ENCODE results near the gene TRDMT1.
A peak's percentile ranks its signal among the peaks of the same experiment; 100 is the strongest.
"Not testable (repeated sequence)": the region's sequence is repeated elsewhere in the genome, so short reads cannot be mapped to it uniquely, and the experiment has no call there.

TRDMT1 gene

DNA sequence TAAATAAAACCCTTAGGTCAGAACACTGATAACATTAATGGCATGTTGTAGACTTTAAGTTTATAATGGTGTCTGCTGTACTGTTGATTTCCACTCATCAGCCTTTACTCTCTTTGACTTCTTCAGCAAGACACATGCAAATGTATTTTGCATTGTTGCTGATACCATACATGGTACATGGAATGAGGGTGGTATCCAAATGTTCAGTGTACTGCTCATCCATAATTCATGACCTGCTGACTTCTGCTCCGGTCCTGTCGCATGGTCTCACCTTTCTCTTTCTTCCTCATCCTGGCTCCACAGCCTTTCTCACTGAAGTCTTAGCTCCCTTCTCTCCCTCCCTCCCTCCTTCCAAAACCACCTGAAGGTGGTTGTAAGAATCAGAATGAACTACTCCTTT is 67.2 kb downstream of the TRDMT1 start:
- DNase-seq (ENCODE audit: low read depth, low spot score): no peak

DNA sequence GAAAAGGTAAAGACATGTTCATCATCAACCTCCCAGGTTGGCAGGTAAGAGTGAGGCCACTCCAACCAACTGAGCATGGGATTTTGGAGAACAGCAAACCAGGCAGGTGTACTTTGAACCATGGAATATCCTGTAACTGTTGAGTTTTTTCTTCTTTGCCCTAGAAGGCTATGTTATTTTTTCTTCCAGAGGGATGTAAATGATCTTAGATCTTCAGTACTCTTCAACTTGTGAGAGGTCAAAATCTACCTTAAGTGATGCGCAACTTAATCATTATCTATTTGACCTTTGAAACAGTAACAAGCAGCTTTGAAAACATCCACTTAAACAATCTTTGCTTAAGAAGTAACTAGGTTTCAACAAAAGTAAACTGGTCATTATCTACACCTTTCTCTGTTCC is 71.7 kb downstream of the TRDMT1 start, which contains the start of gene CUBN:
TSS of gene CUBN (minus strand) at position 71 of the 400 bp plus-strand sequence. CDS start at position 25, 46 bp downstream.
- no peak for DNase-seq (ENCODE audit: low read depth, low spot score)

DNA sequence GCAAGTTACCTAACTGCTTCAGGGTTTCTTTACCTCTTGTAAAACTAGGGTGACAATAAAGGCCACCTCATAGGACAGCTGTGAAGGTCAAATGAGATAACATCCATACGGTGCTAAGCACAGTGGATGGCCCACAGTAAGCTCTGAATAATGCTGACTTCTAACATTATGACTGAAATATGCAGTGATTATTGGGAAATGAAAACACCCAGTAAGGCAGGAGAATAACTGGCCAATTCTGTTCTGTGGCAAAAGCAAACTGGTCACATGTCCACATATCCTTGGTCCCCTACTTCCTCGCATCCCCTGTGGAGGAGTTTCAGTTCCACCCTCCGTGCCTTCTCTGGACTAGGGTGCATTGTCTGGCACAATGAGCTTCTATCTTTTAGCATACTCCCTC is 73.2 kb downstream of the TRDMT1 start:
- DNase-seq (ENCODE audit: low read depth, low spot score): no peak

DNA sequence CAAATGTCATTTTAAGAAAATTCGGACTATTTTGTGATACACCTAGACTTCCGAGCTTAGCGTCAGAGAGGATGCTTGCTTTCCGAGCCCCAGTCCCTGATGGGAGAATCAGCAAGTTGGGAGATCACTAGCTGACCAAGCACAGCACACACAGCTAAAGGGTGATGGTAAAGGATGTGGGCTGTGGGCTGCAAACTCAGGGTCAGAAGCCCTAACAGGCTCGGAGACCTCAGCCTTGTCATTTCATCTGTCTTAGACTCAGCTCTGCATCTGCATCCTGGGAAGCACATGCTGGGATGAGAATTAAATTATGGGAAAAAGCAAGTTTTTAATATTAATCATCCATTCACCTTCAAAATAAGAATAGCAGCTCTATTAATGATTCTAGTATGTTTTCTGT is 75.1 kb downstream of the TRDMT1 start:
- no peak for DNase-seq (ENCODE audit: low read depth, low spot score)

DNA sequence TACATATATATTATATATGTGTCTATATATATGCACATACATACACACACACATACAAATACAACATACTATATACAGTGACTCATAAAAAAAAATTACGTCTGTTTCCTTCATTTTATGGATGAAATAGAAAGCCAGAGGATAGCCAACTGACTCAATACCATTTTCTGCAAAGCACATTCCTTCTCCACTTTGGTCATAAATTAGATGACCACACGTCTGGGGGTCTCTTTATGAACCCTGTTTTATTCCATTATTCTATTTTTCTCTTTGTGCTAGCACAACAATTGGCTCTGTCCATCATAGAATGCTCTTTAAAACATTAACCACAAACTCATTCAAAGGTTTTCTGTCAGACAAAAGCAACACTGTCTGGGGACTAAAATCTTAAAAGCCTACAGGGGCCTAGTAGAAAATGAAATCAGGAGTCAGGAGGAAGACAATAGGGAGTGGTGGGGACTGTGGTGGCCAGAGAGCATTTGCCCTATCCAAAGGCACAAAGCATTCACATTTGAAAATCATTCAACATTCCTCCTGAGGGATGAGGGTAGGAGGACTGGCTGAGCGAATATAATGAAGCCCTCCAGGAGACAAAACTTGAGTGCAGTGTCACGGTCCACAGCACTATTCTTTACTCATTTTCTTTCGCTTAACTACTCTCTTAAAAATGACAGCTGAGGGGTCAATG is 76.1 kb downstream of the TRDMT1 start:
- no peak for DNase-seq (ENCODE audit: low read depth, low spot score)

DNA sequence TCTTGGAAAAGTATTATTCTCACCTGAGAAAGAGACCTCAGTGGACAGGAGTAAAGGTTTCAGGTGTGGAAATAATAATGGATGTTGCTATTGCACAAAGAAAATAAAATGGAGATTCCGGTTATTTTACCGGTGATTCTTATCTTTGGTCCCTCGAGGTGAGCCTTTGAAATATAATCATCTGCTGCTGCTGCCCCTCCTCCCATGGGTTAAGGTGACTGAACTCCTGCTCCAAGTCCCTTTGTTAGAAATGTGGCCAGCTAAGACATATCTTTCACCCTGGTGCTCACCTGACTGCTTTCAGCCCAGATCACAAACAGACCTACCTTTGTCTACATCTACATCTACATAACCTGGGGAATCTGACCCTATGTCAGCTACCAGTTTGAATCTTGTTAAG is 77.5 kb downstream of the TRDMT1 start:
- DNase-seq (ENCODE audit: low read depth, low spot score): no peak

DNA sequence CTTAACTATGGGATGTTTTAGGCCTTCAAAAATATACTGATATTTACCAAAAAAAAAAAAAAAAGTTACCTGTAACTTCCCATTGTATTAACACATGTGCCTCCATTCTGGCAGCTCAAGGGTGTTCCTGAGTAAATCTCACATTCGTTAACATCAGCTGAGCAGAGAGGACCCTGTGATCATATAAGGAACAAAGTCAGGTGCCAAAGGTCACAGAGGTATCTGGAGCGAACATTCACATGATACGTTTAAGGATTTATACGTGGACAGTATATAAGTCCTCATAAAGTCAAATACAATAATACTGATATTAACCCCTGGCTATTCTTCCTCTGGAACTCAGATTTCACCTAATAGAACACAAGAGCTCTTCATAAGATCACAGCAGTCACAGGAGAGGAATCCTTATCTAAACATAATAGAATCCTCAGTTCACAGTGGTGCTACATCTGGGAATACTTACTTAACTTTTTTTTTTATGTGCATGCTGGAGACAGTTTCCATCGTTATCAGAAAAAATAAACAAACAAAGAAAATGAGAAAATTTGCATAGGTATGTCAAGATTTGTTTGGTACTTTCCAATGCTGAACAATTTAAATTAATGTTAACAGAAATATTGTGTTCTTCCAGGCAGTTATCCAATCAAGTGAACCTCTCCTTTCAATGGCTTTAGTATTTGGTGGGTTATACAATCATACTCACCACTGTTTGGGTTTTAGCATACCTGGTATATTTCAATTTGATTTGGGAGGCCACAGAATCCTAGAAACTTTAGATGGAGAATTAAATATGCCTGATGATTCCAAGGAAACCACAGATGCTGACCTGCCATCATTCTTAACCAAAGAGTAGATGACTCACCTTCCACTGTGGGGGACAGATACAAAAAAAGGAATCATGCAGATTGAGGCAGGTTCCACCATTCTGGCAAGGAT is 78.5 kb downstream of the TRDMT1 start:
- DNase-seq (ENCODE audit: low read depth, low spot score): peak; percentile 47

DNA sequence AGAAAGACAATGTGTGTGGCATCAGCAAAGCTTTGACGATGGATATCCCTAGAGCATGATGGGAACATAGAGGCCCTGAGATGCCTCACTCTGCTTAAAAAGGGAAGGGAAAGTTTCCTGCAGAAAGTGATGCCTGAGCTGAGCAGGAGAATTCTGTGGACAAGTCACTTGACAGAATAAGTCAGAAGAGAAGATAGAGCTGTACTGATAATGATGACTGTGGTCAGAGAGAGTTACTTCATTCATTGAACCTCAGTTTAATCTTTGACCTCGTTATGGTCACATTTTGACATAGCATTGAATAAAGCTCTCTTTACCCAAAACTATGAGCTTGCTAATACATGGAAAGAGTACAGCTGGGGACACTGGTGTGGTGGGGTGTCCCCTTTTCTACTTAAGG is 79.4 kb downstream of the TRDMT1 start:
- DNase-seq (ENCODE audit: low read depth, low spot score): no peak

DNA sequence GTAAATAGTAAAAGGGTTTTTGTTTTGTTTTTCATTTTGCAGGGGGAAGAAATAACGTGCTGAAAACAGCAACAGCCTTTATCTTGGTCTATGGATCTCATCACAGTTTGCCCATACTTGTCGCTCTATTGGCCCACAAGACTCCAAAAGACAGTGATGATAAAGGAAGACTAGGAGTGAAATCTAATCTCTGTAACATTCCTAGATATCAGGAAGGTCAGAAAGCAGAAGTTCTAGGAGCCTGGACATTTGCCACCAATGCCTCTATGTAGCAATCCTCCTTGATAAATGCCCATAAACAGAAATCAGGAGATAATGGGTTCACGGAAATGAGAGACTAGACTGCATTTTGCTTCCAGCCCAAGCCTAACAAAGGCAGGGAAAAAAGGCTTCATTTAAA is 80.8 kb downstream of the TRDMT1 start:
- no peak for DNase-seq (ENCODE audit: low read depth, low spot score)

DNA sequence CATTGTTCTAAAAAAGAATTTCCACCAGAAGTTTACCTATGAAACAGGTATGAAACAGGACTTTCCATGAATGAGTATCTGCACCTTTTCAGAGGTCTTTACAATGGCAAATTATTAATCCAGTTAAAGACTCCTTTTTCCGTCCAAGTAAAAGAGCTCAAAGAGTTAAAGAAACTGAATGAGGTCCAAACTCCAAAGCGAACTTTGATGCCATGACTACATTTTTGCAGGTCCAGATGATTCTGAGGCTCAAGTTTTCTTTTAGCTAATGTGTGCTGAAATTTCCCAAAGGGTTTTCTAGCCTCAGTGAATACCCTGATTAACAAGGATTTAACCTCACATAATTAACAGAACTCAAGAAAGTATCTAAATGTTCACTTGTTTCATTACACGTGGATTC is 81.6 kb downstream of the TRDMT1 start:
- DNase-seq (ENCODE audit: low read depth, low spot score): no peak

DNA sequence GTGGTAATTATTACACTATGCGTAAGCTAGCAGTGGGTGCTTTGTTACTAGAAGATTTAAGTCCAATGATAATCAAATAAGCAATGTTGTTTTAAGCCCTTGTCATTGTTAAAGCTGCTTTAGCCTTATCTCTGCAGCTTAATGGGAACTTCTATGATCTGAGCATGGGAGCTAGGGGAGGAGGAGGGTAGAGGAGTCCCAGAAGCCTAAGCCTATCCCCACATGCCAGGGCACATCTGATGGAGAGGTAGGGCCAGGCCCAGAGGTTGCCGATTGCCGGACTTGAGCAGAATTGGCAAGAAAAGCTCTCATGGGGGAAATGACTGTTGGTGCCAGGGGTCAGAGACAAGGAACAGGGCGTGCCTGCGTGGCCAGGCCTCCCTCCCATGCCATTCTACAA is 85.3 kb downstream of the TRDMT1 start:
- no peak for DNase-seq (ENCODE audit: low read depth, low spot score)

DNA sequence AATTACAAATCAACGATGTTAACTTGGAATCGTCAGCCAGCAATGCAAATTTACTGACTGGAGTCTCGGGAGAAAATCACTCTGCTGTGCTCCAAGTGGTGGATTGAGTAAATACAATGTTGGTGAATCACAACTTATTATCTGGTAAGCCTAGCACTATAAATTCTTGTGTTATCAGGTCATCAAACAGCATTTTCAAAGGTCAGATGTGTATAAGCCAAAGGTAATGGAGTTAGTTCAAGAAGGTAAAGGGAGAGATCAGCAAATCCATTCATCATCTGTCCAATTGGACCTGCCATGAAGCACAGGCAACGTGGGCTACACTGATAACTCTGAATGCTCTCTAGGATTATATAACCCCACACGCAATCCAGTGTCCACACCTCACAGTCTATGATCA is 85.8 kb downstream of the TRDMT1 start:
- no peak for DNase-seq (ENCODE audit: low read depth, low spot score)

DNA sequence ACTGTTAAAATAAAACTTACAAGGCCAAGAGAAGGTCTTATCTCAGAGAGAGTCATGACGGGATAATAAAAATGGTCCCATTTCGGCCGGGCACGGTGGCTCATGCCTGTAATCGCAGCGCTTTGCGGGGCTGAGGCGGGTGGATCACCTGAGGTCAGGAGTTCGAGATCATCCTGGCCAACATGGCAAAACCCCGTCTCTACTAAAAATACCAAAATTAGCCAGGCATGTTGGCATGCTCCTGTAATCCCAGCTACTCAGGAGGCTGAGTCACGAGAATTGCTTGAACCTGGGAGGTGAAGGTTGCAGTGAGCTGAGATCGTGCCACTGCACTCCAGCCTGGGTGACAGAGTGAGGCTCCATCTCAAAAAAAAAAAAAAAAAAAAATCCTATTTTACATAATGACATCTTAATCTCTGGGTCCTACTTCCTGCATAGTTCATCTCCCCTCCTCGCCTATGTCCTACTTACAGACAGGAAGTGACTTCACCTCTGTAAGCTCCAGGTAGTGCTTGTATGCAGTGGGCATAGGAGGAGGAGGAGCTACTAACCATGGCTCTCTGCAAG is 86.5 kb downstream of the TRDMT1 start:
- not testable (repeated sequence) for DNase-seq (ENCODE audit: low read depth, low spot score)

DNA sequence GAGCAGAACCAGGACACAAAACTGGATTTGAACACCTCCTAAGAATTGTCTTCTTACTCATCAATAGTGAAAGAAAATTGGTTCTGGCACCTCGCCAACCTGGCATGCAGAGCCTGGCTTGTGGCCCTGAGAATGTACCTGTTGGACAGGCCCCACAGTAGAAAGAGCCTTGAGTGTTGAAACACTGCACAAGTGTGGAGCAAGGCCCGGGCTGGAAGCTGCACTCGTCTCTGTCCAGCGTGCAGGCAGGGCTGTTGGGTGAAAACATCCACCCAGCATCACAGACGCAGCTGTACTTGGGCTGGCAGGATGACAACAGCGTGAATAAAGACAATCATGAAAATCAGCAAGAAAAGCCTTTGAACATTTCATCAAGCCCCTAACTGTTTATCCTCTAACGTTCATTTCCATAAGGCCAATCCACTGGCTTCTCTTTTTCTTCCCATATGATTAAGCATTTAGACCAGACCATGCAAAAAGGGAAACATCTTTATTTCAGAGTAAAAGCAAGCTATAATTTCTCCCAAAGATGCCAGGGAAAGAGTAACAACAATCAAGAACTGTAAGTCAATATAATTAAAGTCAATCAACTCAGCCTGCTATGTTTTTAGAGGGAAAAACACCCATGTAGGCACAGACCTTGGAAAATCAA is 87.5 kb downstream of the TRDMT1 start:
- DNase-seq (ENCODE audit: low read depth, low spot score): no peak

DNA sequence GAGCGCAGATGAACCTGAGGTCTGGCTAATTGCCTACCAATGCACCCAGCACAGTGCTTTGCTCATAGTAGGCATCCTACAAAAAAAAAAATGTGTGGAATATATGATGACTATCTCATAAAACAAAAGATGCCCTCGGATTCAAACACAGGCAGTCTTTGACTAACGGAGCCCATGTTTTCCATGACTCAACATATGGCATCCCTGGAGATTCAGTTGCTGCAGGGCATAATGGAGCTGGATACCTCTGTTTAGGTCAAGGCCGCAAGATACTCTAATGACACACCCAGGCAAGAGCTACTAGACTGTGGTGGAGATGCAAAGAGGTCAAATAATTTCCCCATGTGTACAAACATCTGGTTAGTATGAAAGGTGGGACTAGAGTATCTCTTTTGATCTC is 88.1 kb downstream of the TRDMT1 start:
- DNase-seq (ENCODE audit: low read depth, low spot score): no peak

DNA sequence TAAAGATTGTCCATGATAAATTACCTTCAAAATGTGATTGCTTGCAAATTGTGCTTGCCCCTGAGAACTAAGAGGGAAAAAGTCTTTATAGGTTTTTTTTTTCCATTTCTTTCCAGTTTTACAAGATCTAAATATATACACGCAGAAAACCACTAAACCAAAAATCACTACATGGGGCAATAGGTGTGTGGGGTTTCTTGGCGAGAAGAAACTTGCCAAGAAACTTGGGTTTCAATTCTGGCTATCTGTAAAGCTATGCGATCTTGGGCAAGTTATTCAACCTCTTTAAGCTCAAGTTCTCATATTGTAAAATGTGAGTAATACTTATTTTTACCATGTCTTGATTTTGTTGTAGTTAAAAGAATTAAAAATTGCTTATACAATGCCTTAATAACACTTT is 88.9 kb downstream of the TRDMT1 start:
- no peak for DNase-seq (ENCODE audit: low read depth, low spot score)

DNA sequence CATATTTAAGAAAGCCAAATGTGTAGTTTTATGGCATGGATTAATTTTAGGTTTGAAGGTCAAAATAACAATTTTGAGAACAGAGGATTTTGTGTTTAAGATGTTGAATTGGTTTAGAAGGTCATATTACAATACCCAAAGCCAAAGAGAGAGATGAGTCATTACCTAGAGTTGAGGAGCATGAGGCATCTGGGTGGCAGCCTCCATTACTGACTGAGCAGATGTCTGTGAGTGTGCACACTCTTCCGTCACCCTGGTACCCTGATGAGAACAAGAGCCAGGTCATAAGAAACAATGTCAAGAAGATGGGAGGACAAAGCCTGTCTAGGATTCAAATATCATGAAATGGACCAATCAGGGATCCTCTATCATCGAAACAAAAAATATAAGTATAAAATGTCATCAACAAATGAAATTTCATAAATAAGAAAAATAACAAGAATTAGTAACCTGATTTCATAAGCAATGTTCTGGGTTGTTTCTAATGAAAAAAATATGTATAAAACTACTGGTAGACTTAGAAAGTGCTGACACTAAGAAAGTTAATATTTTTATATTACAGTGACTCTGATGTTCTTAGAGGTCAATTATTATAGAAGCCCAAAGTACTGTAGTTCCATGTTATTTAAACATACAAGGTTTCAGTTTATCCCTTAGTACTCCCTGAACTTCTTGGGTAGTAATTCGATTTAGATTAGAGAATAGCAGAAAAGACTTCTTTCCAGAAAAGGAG is 91.8 kb downstream of the TRDMT1 start:
- DNase-seq (ENCODE audit: low read depth, low spot score): peak; percentile 21

DNA sequence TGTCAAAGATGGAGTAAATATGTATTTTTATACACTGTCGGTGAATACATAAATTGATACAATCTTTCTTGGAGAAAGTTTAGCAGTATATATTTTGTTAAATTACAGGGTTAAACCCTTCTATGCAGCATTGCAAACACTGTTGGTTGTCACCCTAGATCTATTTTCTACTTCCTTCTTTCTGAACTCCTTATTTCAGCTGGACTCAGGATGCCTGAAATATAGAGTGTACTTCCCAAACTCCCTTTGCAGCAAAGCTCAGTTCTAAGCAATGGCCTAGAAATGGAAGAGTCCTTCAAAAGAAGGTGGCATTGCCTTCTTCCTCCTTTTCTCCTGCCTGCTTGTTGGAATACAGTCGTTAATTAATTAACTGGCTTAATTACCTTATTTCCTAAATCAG is 92.4 kb downstream of the TRDMT1 start:
- DNase-seq (ENCODE audit: low read depth, low spot score): no peak

DNA sequence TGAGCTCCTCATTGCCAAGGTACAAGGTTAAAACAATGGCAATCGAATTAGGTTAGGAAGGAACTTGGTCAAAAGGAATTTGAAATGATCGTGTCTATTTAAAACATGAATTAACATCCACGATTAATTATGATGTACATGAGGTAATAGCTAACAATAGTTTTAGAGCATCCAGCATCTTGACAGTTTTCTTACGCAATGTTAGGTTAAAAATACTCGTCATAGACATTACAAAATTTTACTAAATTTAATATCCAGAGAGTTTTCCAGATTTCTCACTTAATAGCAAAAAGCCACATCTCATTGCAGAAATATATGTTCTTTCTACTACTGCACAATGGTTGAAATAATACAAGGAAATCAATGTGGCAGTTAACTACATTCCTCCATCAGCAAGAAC is 94.5 kb downstream of the TRDMT1 start:
- no peak for DNase-seq (ENCODE audit: low read depth, low spot score)

DNA sequence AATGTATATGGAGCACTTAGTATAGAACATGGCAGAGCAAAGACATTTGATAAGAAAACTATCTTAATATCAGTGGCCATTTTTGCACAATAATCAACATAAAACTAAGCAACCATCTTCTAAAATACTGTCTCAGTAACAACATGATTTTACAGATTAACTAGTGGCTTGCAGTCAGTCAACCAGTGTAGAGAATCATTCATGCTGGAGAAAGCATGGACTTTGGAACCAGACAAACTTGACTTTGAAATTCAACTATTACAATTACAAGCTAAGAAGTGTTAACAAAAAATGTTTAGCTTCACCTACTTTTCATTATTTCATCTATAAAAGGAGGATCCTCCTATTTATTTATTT is 99.6 kb downstream of the TRDMT1 start:
- no peak for DNase-seq (ENCODE audit: low read depth, low spot score)

DNA sequence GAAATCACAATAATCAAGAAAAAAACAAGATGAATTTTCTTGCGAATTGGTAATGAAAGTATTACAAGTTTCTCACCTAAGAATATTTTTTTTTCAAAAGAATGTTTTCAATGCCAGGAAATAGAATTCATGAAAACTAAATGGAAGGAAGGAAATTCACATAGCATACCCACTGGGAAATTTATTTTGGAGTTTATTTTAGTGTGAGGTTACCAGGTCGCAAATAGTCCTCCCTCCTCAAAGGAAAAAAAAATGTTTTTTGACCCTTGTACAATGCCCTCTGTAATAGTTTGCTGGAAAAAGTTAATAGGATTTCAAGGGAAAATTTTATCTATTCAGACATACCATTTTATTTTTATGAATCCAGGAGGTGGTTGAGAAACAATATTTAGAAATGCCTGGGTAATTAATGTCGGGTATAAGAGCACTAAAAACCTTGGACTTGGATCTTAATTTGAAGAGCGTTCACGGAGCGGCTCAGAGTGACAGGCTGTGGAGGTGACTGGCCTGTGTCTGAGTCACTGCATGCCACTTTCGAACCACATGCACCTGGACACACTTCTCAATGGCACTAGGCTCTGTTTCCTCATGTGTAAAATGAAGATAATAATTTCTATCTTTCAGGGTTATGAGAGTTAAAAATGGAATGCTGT is 100.1 kb downstream of the TRDMT1 start:
- no peak for DNase-seq (ENCODE audit: low read depth, low spot score)

Measured in brain pericyte (primary cell).